ENCODE data around the gene GLUD1. TPM values are rescaled to one million over a fixed set of nuclear protein-coding genes. Genes with fewer than 3 reads are reported as not detected.
"Not testable (repeated sequence)": the region's sequence is repeated elsewhere in the genome, so short reads cannot be mapped to it uniquely, and the experiment has no call there.

Gene GLUD1
- 174 and 181 TPM in 2 replicates for total RNA-seq (ENCODE audit: low replicate concordance)

- H3K4me3 Mint-ChIP-seq = peak within 1 kb of the TSS; percentile 98
- no peaks in the 10 kb centered on the region for H3K9me3 ChIP-seq (ENCODE audit: low read depth)
- no peaks in the 10 kb centered on the region for H3K36me3 ChIP-seq
- TF ChIP-seq EZH2phosphoT487 (IDR thresholded peaks at IDR 0.05) (no peak), CTCF (IDR thresholded peaks at IDR 0.05) (peak; percentile 8), EZH2 (IDR thresholded peaks at IDR 0.05) (no peak)
- peak within 1 kb of the TSS; percentile 88 for H2AFZ ChIP-seq (replicated peaks)
- peaks cover 31% of the 10 kb centered on the region for H3F3A ChIP-seq (ENCODE audit: low read depth)
- peaks cover 12% of the 10 kb centered on the region for H3K36me3 Mint-ChIP-seq
- H3K9me3 Mint-ChIP-seq = no peaks in the 10 kb centered on the region
- H3K27ac Mint-ChIP-seq = peak within 1 kb of the TSS; percentile 74
- H3K27ac ChIP-seq = peak within 1 kb of the TSS; percentile 75
- H3K9ac ChIP-seq = peak within 1 kb of the TSS; percentile 36
- peaks cover 41% of the 10 kb centered on the region for H3K4me1 Mint-ChIP-seq
- peak within 1 kb of the TSS; percentile 90 for H3K4me2 ChIP-seq
- peak; percentile 95 for DNase-seq (ENCODE audit: low spot score)
- H3K79me2 ChIP-seq (ENCODE audit: low read depth) = peaks cover 80% of the 10 kb centered on the region
- H3K4me3 ChIP-seq = peak within 1 kb of the TSS; percentile 81
- peaks cover 26% of the 10 kb centered on the region for H3K4me1 ChIP-seq
- H3K27me3 Mint-ChIP-seq (ENCODE audit: insufficient read depth, low read depth) = no peaks in the 10 kb centered on the region
- peaks cover 29% of the 10 kb centered on the region for H4K20me1 ChIP-seq (ENCODE audit: low read depth)
- no peaks in the 10 kb centered on the region for H3K27me3 ChIP-seq
These were observed at the start of gene GLUD1, which contains the start of gene SHLD2 for GRCh38 chr10:87094373-87095235. TSS of gene GLUD1 (minus strand) at chr10:87094843. CDS start at chr10:87094769, 74 bp downstream. TSS of gene SHLD2 (plus strand) at chr10:87095206. CDS start at chr10:87151355, 56,149 bp downstream.

- not testable (repeated sequence) for H4K20me1 ChIP-seq (ENCODE audit: low read depth); H3K36me3 Mint-ChIP-seq; H3K79me2 ChIP-seq (ENCODE audit: low read depth); H3K9me3 Mint-ChIP-seq; H3K9me3 ChIP-seq (ENCODE audit: low read depth); H3K9ac ChIP-seq; H2AFZ ChIP-seq (replicated peaks); H3K4me3 ChIP-seq; H3F3A ChIP-seq (ENCODE audit: low read depth); H3K27me3 ChIP-seq; DNase-seq (ENCODE audit: low spot score); H3K4me1 ChIP-seq; H3K4me2 ChIP-seq; H3K27ac Mint-ChIP-seq; H3K4me1 Mint-ChIP-seq; H3K36me3 ChIP-seq; H3K27me3 Mint-ChIP-seq (ENCODE audit: insufficient read depth, low read depth); H3K4me3 Mint-ChIP-seq; H3K27ac ChIP-seq
These were observed 48.4 kb upstream of the GLUD1 start for GRCh38 chr10:87143109-87143418.

GRCh38 chr10:87142230-87143108, 47.8 kb upstream of the GLUD1 start:
- not testable (repeated sequence) for H3K27ac Mint-ChIP-seq; H3K4me1 ChIP-seq; H3K36me3 ChIP-seq; H2AFZ ChIP-seq (replicated peaks); H3K27me3 ChIP-seq; DNase-seq (ENCODE audit: low spot score); H3K4me1 Mint-ChIP-seq; H3F3A ChIP-seq (ENCODE audit: low read depth); H3K9ac ChIP-seq; H3K4me3 ChIP-seq; H3K9me3 ChIP-seq (ENCODE audit: low read depth); H3K79me2 ChIP-seq (ENCODE audit: low read depth); H3K4me2 ChIP-seq; H3K36me3 Mint-ChIP-seq; H3K4me3 Mint-ChIP-seq; H3K27me3 Mint-ChIP-seq (ENCODE audit: insufficient read depth, low read depth); H3K27ac ChIP-seq; H3K9me3 Mint-ChIP-seq; H4K20me1 ChIP-seq (ENCODE audit: low read depth)

- not testable (repeated sequence) for H3K4me3 ChIP-seq
These were observed 42.8 kb upstream of the GLUD1 start for GRCh38 chr10:87137478-87137877.

GRCh38 chr10:87134440-87134839, 39.8 kb upstream of the GLUD1 start:
- H3K27me3 ChIP-seq; H3F3A ChIP-seq (ENCODE audit: low read depth); H3K4me2 ChIP-seq; H3K27me3 Mint-ChIP-seq (ENCODE audit: insufficient read depth, low read depth); H3K4me3 Mint-ChIP-seq; H3K4me3 ChIP-seq; H3K36me3 ChIP-seq; H3K27ac ChIP-seq; DNase-seq (ENCODE audit: low spot score); H3K9me3 ChIP-seq (ENCODE audit: low read depth); H2AFZ ChIP-seq (replicated peaks); H4K20me1 ChIP-seq (ENCODE audit: low read depth); H3K4me1 ChIP-seq; H3K4me1 Mint-ChIP-seq; H3K9ac ChIP-seq; H3K79me2 ChIP-seq (ENCODE audit: low read depth); H3K27ac Mint-ChIP-seq: not testable (repeated sequence)
- peaks cover 14% of the 10 kb centered on the region for H3K9me3 Mint-ChIP-seq
- peaks cover 17% of the 10 kb centered on the region for H3K36me3 Mint-ChIP-seq

More at GRCh38 chr10:87137478-87137877, 42.8 kb upstream of the GLUD1 start:
- not testable (repeated sequence) for H3K79me2 ChIP-seq (ENCODE audit: low read depth); H3K27ac Mint-ChIP-seq; H3K4me1 ChIP-seq; DNase-seq (ENCODE audit: low spot score); H2AFZ ChIP-seq (replicated peaks); H4K20me1 ChIP-seq (ENCODE audit: low read depth); H3K36me3 ChIP-seq; H3K27ac ChIP-seq; H3K27me3 Mint-ChIP-seq (ENCODE audit: insufficient read depth, low read depth); H3F3A ChIP-seq (ENCODE audit: low read depth); H3K9ac ChIP-seq; H3K4me3 Mint-ChIP-seq; H3K27me3 ChIP-seq; H3K4me2 ChIP-seq; H3K4me1 Mint-ChIP-seq; H3K9me3 ChIP-seq (ENCODE audit: low read depth)
- Mint-ChIP-seq H3K9me3 (peaks cover 16% of the 10 kb centered on the region), H3K36me3 (peaks cover 16% of the 10 kb centered on the region)

GRCh38 chr10:87133936-87134335, 39.3 kb upstream of the GLUD1 start:
- not testable (repeated sequence) for H3K4me1 Mint-ChIP-seq; H3K9ac ChIP-seq; H3K27ac ChIP-seq; H3K9me3 ChIP-seq (ENCODE audit: low read depth); DNase-seq (ENCODE audit: low spot score); H4K20me1 ChIP-seq (ENCODE audit: low read depth); H3K4me1 ChIP-seq; H3K27me3 ChIP-seq; H3F3A ChIP-seq (ENCODE audit: low read depth); H3K36me3 ChIP-seq; H3K4me3 ChIP-seq; H3K4me2 ChIP-seq; H3K27ac Mint-ChIP-seq; H3K79me2 ChIP-seq (ENCODE audit: low read depth); H3K27me3 Mint-ChIP-seq (ENCODE audit: insufficient read depth, low read depth); H2AFZ ChIP-seq (replicated peaks); H3K4me3 Mint-ChIP-seq
- Mint-ChIP-seq H3K9me3 (peaks cover 14% of the 10 kb centered on the region), H3K36me3 (peaks cover 19% of the 10 kb centered on the region)

- not testable (repeated sequence) for H3F3A ChIP-seq (ENCODE audit: low read depth); H3K4me3 Mint-ChIP-seq; H2AFZ ChIP-seq (replicated peaks); H3K27me3 ChIP-seq; DNase-seq (ENCODE audit: low spot score); H3K9ac ChIP-seq; H3K27me3 Mint-ChIP-seq (ENCODE audit: insufficient read depth, low read depth); H3K9me3 ChIP-seq (ENCODE audit: low read depth); H3K4me3 ChIP-seq; H4K20me1 ChIP-seq (ENCODE audit: low read depth); H3K79me2 ChIP-seq (ENCODE audit: low read depth); H3K27ac Mint-ChIP-seq; H3K4me1 ChIP-seq; H3K9me3 Mint-ChIP-seq; H3K4me2 ChIP-seq; H3K36me3 ChIP-seq; H3K4me1 Mint-ChIP-seq; H3K27ac ChIP-seq
- peaks cover 13% of the 10 kb centered on the region for H3K36me3 Mint-ChIP-seq
These were observed 37.5 kb upstream of the GLUD1 start for GRCh38 chr10:87132176-87132575.

All from neural progenitor cell (in vitro differentiated cells).